ENCODE results near the gene UNC80.

GRCh38 chr2:209757163-209757562 lies 14.5 kb upstream of the UNC80 start:
- no peak for TF ChIP-seq EP300 (IDR thresholded peaks at IDR 0.05)
- no peak for TF ChIP-seq MAX (IDR thresholded peaks at IDR 0.05)
- TF ChIP-seq CTCF (IDR thresholded peaks at IDR 0.05) = no peak
- no peak for TF ChIP-seq KDM1A (IDR thresholded peaks at IDR 0.05; ENCODE audit: low read depth)
